Putamen (tissue), 1 donor: ENCODE results near the gene CHRND.
"Not testable (repeated sequence)": the region's sequence is repeated elsewhere in the genome, so short reads cannot be mapped to it uniquely, and the experiment has no call there.

Experiments
- DNase-seq: peaks from one replicate; pipeline ENCODE4 v3.0.0-alpha.2; 2016; ENCODE audit warnings: low spot score

Gene CHRND

DNA sequence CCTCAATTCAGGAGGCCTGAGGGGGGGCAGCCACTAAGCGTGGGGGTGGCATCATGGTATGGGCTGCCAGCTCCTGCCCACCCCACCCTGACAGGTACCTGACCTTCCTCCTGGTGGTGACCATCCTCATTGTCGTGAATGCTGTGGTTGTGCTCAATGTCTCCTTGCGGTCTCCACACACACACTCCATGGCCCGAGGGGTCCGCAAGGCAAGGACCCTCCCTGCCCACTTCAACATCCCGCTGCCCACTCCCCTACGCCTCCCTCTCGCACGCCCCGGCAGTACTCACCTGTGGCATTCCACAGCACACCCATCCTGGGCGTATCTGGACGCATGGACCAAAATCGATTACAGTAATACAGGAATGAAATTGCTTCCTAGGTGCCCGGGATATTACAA, 17.5 kb downstream of the CHRND start:
- no peak for DNase-seq

DNA sequence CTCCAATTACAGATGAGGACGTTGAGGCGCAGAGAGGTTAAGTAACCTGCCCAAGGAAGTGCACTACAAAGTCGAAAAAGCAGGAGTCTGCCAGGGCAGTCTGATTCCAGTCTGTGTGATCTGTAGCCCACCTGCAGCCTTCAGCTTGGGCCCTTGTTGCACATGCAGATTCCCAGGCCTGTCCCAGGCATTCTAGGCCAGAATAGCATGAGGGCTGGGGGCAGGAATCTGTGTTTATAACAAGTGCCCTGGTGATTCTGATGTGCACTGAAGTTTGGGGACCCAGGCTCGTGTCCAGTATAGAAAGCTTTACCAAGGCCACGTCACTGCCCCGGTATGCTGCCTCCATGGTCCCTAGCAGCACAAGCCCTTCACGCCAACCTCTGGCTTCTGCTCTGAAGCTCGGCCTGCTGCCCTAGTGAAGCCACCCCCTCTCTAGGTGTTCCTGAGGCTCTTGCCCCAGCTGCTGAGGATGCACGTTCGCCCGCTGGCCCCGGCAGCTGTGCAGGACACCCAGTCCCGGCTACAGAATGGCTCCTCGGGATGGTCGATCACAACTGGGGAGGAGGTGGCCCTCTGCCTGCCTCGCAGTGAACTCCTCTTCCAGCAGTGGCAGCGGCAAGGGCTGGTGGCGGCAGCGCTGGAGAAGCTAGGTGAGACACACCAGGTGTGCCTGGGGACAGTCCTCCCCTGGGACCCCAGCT, 18.1 kb downstream of the CHRND start:
- no peak for DNase-seq

DNA sequence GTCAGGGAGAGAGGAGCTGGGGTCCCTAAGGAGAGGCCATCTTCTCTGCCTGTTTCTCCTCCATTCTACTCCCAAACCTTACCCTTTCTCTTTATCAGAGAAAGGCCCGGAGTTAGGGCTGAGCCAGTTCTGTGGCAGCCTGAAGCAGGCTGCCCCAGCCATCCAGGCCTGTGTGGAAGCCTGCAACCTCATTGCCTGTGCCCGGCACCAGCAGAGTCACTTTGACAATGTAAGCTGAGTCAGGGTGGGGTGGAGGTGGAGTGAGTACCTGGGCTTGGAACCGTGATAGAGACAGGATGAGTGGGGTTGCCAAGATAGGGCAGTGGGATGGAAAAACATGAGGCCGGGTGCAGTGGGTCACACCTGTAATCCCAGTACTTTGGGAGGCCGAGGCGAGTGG, 18.7 kb downstream of the CHRND start:
- DNase-seq, result no peak

DNA sequence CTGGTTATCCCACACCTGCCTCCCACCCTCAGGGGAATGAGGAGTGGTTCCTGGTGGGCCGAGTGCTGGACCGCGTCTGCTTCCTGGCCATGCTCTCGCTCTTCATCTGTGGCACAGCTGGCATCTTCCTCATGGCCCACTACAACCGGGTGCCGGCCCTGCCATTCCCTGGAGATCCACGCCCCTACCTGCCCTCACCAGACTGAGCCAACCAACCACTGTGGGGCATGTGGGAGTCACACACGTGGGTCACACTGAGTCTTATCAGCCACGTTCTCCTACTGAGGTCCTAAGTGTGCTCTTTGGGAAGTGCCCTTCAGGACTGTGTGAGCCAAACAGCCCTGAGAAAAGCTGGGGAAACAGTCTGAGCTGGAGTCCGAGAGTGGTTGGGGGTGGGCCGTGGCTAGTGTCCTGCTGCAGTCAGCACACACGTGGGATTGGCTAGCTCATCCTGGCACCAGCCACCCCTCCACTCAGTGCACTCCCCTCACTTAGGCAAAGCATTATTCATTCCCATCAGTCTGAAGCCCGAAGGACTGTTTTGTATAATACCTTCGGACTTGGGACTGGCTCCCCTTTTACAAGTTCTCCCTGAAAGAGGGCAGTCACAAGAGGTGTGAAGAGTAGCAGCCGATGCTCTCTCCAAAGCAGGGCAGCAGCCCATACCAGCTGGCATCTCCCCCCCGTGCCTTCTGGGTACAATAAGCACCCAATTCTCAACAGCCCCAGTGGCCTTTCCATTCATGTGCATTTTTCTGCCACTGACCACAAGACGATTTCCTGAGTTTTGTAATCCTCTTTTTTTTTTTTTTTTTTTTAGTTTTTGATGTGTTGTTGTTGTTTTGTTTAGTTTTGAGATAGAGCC, 19.8 kb downstream of the CHRND start:
- no peak for DNase-seq

DNA sequence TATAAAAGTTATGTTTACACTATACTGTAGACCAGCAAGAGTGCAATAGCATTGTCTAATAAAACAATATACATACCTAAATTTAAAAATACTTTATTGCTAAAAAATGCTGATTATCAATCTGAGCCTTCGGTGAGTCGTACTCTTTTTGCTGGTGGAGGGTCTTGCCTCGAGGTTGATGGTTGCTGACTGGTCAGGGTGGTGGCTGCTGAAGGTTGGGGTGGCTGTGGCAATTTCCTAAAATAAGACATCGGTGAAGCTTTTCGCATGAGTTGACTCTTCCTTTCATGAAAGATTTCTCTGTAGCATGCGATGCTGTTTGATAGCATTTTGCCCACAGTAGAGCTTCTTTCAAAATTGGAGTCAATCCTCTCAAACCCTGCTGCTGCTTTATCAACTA, 22.0 kb downstream of the CHRND start:
- DNase-seq, result no peak

DNA sequence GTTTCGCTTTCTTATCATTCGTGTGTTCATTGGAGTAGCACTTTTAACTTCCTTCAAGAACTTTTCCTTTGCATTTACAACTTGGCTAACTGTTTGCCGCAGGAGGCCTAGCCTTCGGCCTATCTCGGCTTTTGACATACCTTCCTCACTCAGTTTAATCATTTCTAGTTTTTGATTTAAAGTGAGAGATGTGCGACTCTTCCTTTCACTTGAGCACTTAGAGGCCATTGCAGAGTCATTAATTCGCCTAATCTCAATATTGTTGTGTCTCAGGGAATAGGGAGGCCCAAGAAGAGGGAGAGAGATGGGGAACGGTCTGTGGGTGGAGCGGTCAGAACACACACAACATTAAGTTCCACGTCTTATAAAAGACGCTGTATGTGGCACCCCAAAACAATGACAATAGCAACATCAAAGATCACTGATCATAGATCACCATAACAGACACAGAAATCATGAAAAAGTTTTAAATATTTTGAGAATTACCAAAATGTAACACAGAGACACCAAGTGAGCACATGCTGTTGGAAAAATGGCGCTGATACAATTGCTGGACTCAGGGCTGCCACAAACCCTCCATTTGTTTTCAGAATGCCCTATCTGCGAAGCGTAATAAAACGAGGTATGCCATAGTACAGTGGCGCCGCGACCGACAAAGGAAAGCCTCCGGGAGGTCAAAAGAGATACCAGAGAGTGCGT, 23.8 kb downstream of the CHRND start:
- no peak for DNase-seq

DNA sequence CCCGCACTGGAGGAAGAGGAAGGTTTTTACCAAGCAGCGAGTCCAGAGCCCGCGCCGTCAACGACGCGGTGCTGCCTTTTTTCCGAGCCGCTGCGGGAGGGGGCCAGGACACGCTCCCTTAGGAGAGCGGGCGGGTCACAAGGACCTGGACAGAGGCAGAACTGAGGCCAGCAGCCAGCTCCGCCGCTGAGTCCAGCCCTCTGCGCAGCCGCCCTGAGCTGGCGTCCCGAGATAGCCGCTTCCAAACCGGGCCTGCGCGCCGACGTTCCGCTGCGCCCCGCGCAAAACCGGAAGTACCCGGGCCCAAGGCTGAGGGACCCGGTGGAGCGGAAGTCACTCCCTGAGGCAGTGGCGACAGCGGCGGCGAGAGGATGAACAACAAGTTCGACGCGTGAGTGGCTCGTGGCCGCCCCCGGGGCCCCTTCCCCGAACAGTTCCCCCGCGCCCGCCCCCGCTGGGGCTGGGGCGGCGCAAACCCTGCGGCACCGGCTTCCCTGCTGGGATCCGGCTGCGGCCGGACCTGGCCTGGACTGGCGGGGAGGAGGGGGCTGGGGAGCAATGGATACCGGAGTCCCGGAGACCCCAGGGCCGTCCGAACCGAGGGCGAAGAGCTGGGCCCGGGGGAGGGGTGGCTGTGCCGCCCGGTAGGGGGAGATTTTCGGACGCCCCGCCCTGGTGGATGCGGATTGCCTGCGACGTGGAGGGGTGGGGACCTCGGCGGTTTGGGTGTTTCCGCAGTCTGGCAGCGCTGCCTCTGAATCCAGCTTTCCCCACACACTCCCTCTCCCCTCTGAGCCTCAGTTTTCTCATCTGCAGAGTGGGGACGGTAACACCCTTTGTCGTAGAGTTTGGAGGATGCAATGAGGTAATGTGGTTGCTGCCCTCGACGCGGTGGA, 24.6 kb downstream of the CHRND start, which contains the start of the genes EIF4E2 and TIGD1:
Gene EIF4E2 (plus strand): TSS at position 336 of the 896 bp plus-strand sequence. CDS start 36 bp downstream, at position 372.
Gene TIGD1 (minus strand): TSS at position 204 of the 896 bp plus-strand sequence. CDS start 675 bp downstream, outside the sequence.
- peak; percentile 94 for DNase-seq

DNA sequence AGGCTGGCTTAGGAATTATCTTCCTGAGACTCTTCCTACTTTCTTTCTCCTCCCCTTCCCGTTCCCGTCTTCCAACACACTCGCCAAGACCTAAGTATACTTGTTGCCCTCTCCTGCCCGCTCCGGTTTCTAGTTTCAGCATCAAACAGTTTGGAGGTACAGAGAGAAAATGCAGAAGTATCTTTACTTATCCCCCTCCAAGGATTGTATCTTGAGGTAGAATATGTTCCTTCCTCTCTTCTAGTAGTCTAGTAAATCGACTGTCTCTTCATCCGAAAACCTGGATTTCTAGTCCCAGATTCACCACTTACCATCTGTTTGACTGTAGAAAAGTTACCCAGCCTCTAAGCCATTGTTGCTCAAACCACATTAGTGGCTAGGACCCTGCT, 25.3 kb downstream of the CHRND start:
- DNase-seq, result no peak

DNA sequence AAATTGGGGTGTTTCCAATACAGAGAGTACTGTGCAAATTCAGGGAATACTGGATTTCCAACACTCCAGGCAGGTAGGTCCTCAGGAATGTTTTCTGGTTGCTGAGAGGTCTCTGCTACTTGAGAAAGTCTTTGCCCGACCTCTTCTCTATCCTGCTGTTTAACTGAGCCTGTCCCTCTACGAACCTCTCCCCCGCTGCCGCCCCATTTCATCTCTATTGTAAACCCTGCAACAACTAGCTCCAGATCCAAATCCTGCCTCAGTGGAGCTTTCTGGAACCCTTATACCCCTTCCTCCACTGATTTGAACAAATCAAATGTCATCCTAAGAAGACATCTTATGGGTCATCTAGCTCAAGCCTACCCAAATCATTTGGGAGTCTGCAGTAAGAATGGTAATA, 25.8 kb downstream of the CHRND start:
- DNase-seq, result no peak

DNA sequence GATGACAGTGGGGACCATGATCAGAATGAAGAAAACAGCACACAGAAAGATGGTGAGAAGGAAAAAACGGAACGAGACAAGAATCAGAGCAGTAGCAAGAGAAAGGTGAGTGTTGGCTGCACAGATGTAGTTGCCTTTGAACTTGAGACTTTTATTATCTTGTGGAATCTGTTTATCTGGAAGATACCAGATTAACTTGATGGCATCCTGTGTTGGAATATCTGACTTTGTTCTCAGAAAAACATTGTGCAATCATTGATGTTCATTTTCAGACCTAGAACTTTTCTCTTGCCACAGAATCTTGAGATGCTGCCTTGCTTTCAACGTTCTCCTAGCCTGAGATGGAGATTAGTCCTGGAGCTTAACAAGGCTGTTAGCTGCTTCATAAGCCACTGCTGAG, 30.5 kb downstream of the CHRND start:
- DNase-seq, result no peak

DNA sequence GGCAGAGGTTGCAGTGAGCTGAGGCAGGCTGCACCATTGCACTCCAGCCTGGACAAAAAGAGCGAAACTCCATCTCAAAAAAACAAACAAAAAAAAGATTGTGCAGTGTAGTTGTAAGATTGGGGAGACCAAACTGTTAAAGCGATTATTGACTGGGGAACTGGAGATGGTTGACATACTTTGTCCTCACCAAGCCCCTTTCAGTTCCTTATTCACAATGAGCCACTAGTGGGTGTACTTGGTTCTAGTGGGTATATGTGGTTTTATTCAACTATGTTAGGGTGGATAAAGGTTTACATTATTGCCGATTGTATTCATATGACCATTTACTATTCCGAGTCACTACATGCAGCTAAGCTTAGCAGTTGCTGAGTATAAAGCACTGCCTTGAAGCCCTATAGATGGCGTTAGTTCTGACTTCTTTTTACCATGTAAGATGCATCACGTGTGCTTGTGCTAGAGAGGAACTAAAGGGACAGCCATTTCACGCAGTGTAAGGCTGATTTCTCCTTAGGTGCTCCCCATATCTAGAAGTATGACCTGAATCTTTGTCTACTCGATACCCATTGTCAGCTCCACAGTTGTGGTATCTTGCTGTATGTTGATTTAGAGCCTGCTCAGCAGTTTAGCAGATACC, 36.7 kb downstream of the CHRND start:
- DNase-seq, result no peak

DNA sequence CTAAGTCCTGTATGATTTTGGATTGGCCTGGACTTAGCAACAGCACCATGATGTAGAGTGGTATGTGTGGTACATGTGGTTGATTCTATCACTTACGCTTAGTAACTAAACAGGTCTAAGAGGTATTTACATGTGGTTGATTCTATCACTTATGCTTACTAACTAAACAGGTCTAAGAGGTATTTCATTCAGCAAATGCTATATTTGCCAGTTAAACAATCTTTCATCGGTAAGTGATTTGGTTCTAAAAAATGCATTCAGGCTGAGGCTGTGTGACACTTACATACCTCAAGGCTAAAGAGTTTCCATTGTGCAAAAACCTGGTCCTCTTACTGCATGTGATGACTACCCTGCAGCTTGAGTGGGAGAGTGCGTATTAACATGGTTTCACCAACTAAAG, 37.6 kb downstream of the CHRND start:
- no peak for DNase-seq

DNA sequence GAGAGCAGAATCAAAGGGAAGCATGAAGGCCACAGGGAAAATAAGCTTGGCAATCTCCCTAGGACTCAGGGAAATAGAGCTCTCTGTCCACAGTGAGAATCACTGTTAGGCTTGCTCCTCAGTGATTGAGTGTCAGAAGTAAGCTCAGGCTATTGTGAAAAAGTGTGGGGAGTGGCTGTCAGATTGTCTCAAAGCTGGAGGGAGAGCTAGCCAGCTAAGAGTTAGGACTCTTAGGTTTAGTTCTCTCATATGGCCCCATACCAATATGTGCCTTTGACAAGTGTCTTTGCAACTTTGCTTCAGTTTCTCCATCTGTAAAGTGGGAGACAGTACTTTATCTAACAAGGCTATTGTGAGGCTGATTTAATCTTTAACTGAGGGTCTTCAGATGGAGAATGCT, 41.8 kb downstream of the CHRND start:
- no peak for DNase-seq

DNA sequence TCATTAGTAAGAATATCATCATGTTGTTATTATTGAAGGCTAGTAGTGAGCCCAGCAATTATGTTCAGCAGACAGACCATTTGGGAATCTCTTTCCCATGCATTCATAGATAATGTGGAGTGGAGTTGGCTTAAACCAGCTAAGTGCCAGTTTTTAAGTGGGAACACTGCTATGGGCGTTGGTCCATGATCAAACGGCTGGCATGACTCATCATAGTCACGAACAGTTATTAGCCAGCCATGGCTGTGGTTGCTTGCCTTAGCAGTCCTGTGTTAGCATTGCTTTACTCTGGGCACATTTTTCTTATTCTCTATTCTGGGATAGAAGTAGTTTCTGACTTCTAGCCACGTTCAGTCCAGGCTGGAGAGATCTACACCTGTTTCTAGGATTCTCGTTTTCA, 42.2 kb downstream of the CHRND start:
- no peak for DNase-seq

DNA sequence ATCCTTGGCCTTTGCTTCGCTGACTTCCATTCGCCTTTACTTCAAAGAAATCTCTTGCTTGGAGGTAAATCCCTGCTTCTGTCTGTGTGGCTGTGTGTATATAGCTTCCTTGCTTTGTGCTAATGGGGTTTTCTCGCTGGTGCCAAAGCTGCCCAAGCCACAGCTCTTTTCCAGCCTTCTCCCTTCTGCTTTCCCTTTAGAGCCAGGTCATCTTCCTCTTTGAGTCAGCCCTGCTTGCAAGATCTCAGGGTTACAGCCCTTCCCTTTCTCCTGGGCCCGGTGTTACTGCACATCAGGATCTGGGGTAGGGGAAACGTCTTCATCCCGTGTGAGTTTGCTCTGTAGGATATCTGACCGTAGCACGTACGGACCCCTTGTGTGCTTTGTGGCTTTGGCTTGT, 43.6 kb downstream of the CHRND start:
- no peak for DNase-seq

DNA sequence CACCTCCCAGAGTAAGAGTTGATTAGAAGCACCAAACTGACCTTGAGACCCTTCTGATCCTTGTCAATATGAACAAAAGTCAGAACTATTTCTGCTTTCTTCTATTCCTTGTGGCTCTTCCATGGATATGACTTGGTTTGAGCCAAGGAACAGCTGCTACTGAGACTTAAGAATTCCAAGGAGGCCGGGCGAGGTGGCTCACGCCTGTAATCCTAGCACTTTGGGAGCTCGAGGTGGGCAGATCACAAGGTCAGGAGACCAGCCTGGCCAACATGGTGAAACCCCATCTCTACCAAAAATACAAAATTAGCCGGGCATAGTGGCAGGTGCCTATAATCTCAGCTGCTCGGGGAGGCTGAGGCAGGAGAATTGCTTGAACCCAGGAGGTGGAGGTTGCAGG, 44.5 kb downstream of the CHRND start:
- DNase-seq, result not testable (repeated sequence)

DNA sequence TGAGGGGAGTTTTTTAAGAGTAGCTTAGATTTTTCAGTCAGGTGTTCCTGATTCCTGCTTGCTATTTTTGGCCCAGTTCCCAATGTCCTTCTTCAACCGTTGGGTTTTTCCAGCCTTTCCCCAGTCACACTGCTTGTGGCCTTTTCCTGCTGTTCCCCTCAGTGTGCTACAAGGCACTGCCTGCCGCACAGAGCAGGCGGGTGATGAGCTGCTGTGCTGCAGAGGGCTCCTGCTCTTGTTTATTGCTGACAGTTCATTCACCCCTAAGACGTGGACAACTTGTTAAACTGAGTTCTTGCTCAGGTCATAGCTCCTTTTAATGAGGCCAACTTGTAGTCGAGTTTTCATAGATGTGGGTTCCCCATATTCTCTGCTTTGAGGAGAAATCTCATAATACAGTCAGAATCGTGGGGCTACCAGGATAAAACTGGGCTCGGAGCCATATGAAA, 45.1 kb downstream of the CHRND start:
- no peak for DNase-seq

DNA sequence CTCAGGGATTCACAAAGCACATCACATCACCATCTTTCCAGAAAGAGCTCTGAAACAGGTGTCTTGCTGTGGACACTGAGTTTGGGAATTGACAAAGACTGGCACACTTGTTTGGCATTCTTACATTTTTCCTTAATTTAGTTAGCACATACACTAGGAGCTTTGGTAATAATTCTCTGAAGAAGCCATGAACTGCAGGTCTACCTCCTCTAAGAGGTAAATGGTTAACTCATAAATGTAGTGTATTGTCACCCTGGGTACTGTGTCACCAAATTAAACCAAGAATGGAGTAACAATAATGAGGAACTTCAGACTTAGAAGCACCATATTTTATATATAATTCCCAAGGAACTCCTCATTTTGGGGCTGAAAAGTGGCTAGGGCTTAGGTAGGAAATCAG, 47.1 kb downstream of the CHRND start:
- DNase-seq, result no peak

DNA sequence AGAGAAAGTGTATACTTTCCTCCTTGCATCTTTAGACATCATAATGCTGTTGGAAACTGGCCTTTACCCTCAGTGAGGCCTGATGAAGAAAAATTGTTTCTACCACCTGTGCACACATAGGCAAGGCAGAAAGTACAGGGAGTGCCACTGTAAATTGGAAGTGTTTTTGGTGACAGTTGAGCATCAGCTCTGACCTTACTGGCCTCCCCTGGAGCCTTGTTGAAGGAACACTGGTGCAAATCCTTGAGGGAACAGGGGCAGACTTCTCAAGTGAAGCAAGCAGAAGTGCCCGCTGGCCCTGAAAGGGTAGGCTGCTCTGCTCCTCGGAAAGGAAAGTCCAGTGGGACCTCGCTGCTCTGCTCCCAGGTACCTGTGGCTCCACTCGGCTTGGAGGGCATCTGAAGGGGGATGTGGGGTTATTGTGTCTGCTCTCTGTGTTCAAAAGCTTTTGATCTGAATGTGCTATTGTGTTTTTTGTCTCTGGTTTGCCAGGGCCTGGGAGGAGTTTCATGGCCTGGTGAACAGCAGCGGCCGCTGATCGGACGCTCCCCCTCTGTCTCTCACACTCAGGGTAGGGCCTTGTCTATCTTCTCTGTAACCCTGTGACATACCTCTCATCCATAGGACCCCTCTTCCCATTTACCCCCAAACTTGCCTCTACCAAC, 47.9 kb downstream of the CHRND start:
- DNase-seq, result no peak

DNA sequence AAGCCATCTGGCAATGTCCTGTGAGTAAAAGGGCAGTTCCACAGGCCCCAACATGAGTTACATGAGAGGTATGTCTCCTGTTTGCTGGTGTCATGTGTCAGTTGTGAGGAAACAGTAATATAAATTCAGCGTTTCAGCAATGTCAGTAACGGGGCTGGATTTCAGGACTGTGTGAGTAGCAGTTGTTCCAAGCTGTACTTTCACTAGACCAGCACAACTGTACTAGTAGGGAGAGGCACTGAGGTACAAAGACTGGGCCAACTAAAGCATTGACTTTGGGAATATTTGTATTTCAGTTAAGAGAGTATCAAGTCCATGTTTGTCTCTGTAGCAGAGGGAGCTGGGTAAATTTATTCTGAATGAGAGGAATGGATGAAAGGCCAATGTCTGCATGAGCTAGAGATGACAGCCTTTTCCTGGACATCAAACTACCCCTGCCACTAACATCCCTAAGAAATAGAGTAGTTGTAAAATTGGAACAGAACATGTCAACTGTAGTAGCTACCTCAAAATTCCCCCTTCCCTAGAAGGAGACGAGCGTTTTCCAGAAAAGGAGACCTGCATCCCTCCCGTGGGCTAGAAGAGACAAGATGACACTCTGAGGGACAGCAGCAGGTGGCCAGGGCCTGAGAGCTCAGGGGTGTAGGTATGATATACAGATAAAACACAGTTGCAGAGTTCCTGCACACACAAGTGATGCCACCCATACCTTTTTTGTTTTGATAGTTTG, 48.9 kb downstream of the CHRND start:
- no peak for DNase-seq
